Osteoblast (primary cell): ENCODE measurements around the gene PACS1. TPM values are rescaled to one million over a fixed set of nuclear protein-coding genes. Genes with fewer than 3 reads are reported as not detected.

Source experiments
- DNase-seq: peaks from one replicate; pipeline ENCODE4 v3.0.0; 2011; ENCODE audit warnings: low spot score, mixed read lengths; ENCODE audit not compliant: insufficient read length; ENCODE audit errors: missing footprints
- H2AFZ ChIP-seq: 2 replicates; pipeline ENCODE4 v1.6.0; 2011; ENCODE audit warnings: mild to moderate bottlenecking, low read length
- H3K27ac ChIP-seq: 2 replicates; pipeline ENCODE4 v1.5.1; 2011; ENCODE audit warnings: mild to moderate bottlenecking, low read depth, low read length, moderate library complexity
- H3K27me3 ChIP-seq: 2 replicates; pipeline ENCODE4 v1.6.0; 2012; ENCODE audit warnings: mild to moderate bottlenecking, control low read depth, inconsistent platforms, low read length, moderate library complexity; ENCODE audit not compliant: insufficient read depth
- H3K36me3 ChIP-seq: 2 replicates; pipeline ENCODE4 v1.5.1; 2011; ENCODE audit warnings: mild to moderate bottlenecking, low read length, control low read depth, moderate library complexity; ENCODE audit not compliant: insufficient read depth
- H3K4me1 ChIP-seq: 2 replicates; pipeline ENCODE4 v1.5.1; 2011; ENCODE audit warnings: mild to moderate bottlenecking, low read length, control low read depth, moderate library complexity; ENCODE audit not compliant: insufficient read depth
- H3K4me2 ChIP-seq: 2 replicates; pipeline ENCODE4 v1.6.0; 2011; ENCODE audit warnings: mild to moderate bottlenecking, low read length; ENCODE audit not compliant: insufficient read depth
- H3K4me3 ChIP-seq: fragments of 200-600 bp; sonication (generic); 3 replicates; pipeline ENCODE4 v1.5.1; 2012; ENCODE audit warnings: mild to moderate bottlenecking, low read length, inconsistent platforms; ENCODE audit not compliant: insufficient read depth
- H3K79me2 ChIP-seq: 2 replicates; pipeline ENCODE4 v1.6.0; 2012; ENCODE audit warnings: mild to moderate bottlenecking, low read length, control low read depth, inconsistent platforms; ENCODE audit not compliant: insufficient read depth
- H3K9me3 ChIP-seq: 2 replicates; pipeline ENCODE4 v1.5.1; 2011; ENCODE audit warnings: low read depth, low read length, control low read depth
- H4K20me1 ChIP-seq: 2 replicates; pipeline ENCODE4 v1.6.0; 2012; ENCODE audit warnings: mild to moderate bottlenecking, low read length, control low read depth; ENCODE audit not compliant: insufficient read depth
- CTCF ChIP-seq: IDR thresholded peaks from 2 replicates; pipeline ENCODE4 v1.5.1; 2011; ENCODE audit warnings: mild to moderate bottlenecking, low read depth, low read length, moderate library complexity; ENCODE audit errors: extremely low read depth
- total RNA-seq: library from RNA; depleted of rRNA; stranded (reverse); fragments of >200 nt; gene quantifications from 2 replicates; pipeline ENCODE4 v1.2.3, GENCODE V29; 2012

Gene PACS1
- total RNA-seq, 1 donor, result 38.0 TPM

GRCh38 chr11:66271816-66272215 is 201.7 kb downstream of the PACS1 start:
- Histone ChIP-seq H2AFZ (no peak overlapping the region), H3K4me2 (no peak overlapping the region), H3K4me3 (no peak overlapping the region), H3K79me2 (peaks cover 37% of the 10 kb centered on the region), H3K9me3 (no peaks in the 10 kb centered on the region), H3K4me1 (peaks cover 20% of the 10 kb centered on the region), H3K27me3 (no peaks in the 10 kb centered on the region), H4K20me1 (peaks cover 41% of the 10 kb centered on the region), H3K36me3 (peaks cover 44% of the 10 kb centered on the region), H3K27ac (no peak overlapping the region)
- DNase-seq, result no peak
- no peak for TF ChIP-seq CTCF

GRCh38 chr11:66272596-66272995 is 202.5 kb downstream of the PACS1 start:
- no peak for TF ChIP-seq CTCF
- peaks cover 37% of the 10 kb centered on the region for H3K79me2 ChIP-seq
- H3K9me3 ChIP-seq, result no peaks in the 10 kb centered on the region
- H2AFZ ChIP-seq, result no peak overlapping the region
- no peak overlapping the region for H3K4me2 ChIP-seq
- peaks cover 45% of the 10 kb centered on the region for H4K20me1 ChIP-seq
- H3K36me3 ChIP-seq, result peaks cover 44% of the 10 kb centered on the region
- no peak for DNase-seq
- peaks cover 16% of the 10 kb centered on the region for H3K4me1 ChIP-seq
- H3K4me3 ChIP-seq, result no peak overlapping the region
- H3K27me3 ChIP-seq, result no peaks in the 10 kb centered on the region
- no peak overlapping the region for H3K27ac ChIP-seq

GRCh38 chr11:66274219-66274618 is 204.1 kb downstream of the PACS1 start:
- peaks cover 44% of the 10 kb centered on the region for H3K36me3 ChIP-seq
- no peak overlapping the region for H3K4me3 ChIP-seq
- peaks cover 8% of the 10 kb centered on the region for H3K4me1 ChIP-seq
- H2AFZ ChIP-seq, result no peak overlapping the region
- H3K27ac ChIP-seq, result no peak overlapping the region
- no peaks in the 10 kb centered on the region for H3K9me3 ChIP-seq
- no peak for TF ChIP-seq CTCF
- no peak for DNase-seq
- H3K27me3 ChIP-seq, result peaks cover 5% of the 10 kb centered on the region
- H3K4me2 ChIP-seq, result no peak overlapping the region
- peaks cover 29% of the 10 kb centered on the region for H3K79me2 ChIP-seq
- H4K20me1 ChIP-seq, result peaks cover 43% of the 10 kb centered on the region

GRCh38 chr11:66275396-66275795 is 205.3 kb downstream of the PACS1 start:
- no peak for DNase-seq
- H3K27ac ChIP-seq, result no peak overlapping the region
- H3K4me1 ChIP-seq, result no peaks in the 10 kb centered on the region
- no peak overlapping the region for H2AFZ ChIP-seq
- H3K36me3 ChIP-seq, result peaks cover 44% of the 10 kb centered on the region
- H3K4me2 ChIP-seq, result no peak overlapping the region
- no peak for TF ChIP-seq CTCF
- peaks cover 32% of the 10 kb centered on the region for H4K20me1 ChIP-seq
- peaks cover 6% of the 10 kb centered on the region for H3K27me3 ChIP-seq
- peaks cover 17% of the 10 kb centered on the region for H3K79me2 ChIP-seq
- H3K9me3 ChIP-seq, result no peaks in the 10 kb centered on the region
- H3K4me3 ChIP-seq, result no peak overlapping the region
